Endothelial cell of umbilical vein (primary cell): ENCODE data around the gene MYMX. TPM values are rescaled to one million over a fixed set of nuclear protein-coding genes. Genes with fewer than 3 reads are reported as not detected.

Experiments
- BruUV-seq: library from RNA; stranded (reverse); fragments of 400-500 nt; replicated peaks from 2 replicates; lab custom pipeline; 2021; lab: Mats Ljungman, UMichigan
- CTCF ChIA-PET: fragments of 300-600, 350-600 bp; sonication (Branson Sonifier 250); formaldehyde crosslinking; loops from one replicate; lab custom pipeline; 2021; ENCODE audit warnings: antibody characterized with exemption, inconsistent platforms; lab: Charles Lee
- POLR2A ChIA-PET: fragments of 300-600, 350-600 bp; sonication (Branson Sonifier 250); formaldehyde crosslinking; loops from one replicate; lab custom pipeline; 2021; ENCODE audit warnings: antibody characterized with exemption, inconsistent platforms; lab: Charles Lee
- DNase-seq: peaks from one replicate; pipeline ENCODE4 v3.0.0-alpha.2; 2011; ENCODE audit warnings: low read depth, low spot score
- FAIRE-seq: peaks from 2 replicates; lab custom pipeline; 2011; peaks lifted over from hg19 to GRCh38; lab: Jason Lieb, UNC
- H2AFZ ChIP-seq: 2 replicates; pipeline ENCODE4 v1.6.0; 2012; ENCODE audit warnings: low read depth, low read length, control low read depth, inconsistent platforms
- H3K27ac ChIP-seq: 2 replicates; pipeline ENCODE4 v1.5.1; 2011; ENCODE audit warnings: low read depth, mild to moderate bottlenecking, control low read depth, low read length, moderate library complexity; ENCODE audit not compliant: insufficient read depth
- H3K27me3 ChIP-seq, 2 experiments: 2 replicates each; pipeline versions ENCODE4 v1.6.0 to v1.6.1; 2011; ENCODE audit warnings: low read length in 2 of 2, mixed read lengths in 1 of 2; ENCODE audit not compliant: control insufficient read depth in 2 of 2, insufficient read depth in 2 of 2
- H3K36me3 ChIP-seq, 2 experiments: 2 replicates in 1 of 2; 3 replicates in 1 of 2; pipeline ENCODE4 v1.5.1; 2011; ENCODE audit warnings: low read length in 2 of 2, mild to moderate bottlenecking in 1 of 2, moderate library complexity in 1 of 2; ENCODE audit not compliant: control insufficient read depth in 2 of 2, insufficient read depth in 2 of 2; ENCODE audit errors: extremely low read depth in 1 of 2
- H3K4me1 ChIP-seq: 3 replicates; pipeline ENCODE4 v1.5.1; 2011; ENCODE audit warnings: mild to moderate bottlenecking, low read length; ENCODE audit not compliant: control insufficient read depth, insufficient read depth; ENCODE audit errors: extremely low read depth
- H3K4me2 ChIP-seq: 2 replicates; pipeline ENCODE4 v1.6.1; 2011; ENCODE audit warnings: low read length, control low read depth, mixed read lengths; ENCODE audit not compliant: insufficient read depth
- H3K4me3 ChIP-seq, 3 experiments: fragments of 200-600 bp in 1 of 3; sonication (generic), shearing (Covaris generic) in 1 of 3; replicated peaks in 1 of 3; 2 replicates each; pipeline ENCODE4 v1.5.1; 2011 to 2016; ENCODE audit warnings: control low read depth in 3 of 3, low read length in 3 of 3, mild to moderate bottlenecking in 2 of 3, inconsistent platforms in 1 of 3, low read depth in 1 of 3, moderate library complexity in 1 of 3; ENCODE audit not compliant: insufficient read depth in 1 of 3
- H3K79me2 ChIP-seq: 2 replicates; pipeline ENCODE4 v1.6.0; 2012; ENCODE audit warnings: low read length, inconsistent platforms; ENCODE audit not compliant: control insufficient read depth, insufficient read depth
- H3K9ac ChIP-seq: replicated peaks from 2 replicates; pipeline ENCODE3; 2011; ENCODE audit warnings: low read length, control low read depth; ENCODE audit not compliant: insufficient read depth; ENCODE audit errors: extremely low read depth
- H3K9me1 ChIP-seq: replicated peaks from 3 replicates; pipeline ENCODE4 v1.6.0; 2011; ENCODE audit warnings: mild to moderate bottlenecking, low read length; ENCODE audit not compliant: control insufficient read depth, insufficient read depth; ENCODE audit errors: extremely low read depth
- H3K9me3 ChIP-seq: replicated peaks from 2 replicates; pipeline ENCODE4 v1.5.1; 2012; ENCODE audit warnings: low read length, inconsistent platforms; ENCODE audit not compliant: control insufficient read depth, insufficient read depth
- H4K20me1 ChIP-seq: replicated peaks from 2 replicates; pipeline ENCODE3; 2011; ENCODE audit warnings: mild to moderate bottlenecking, low read length; ENCODE audit not compliant: control insufficient read depth, insufficient read depth; ENCODE audit errors: extremely low read depth
- CTCF ChIP-seq, 2 donors: IDR thresholded peaks; 1 replicate in 1 of 2; 2 replicates in 1 of 2; pipeline ENCODE4 v1.5.1; 2011; ENCODE audit warnings: low read length in 2 of 2, mild to moderate bottlenecking in 2 of 2, moderate library complexity in 2 of 2, control low read depth in 1 of 2, inconsistent platforms in 1 of 2, low read depth in 1 of 2; ENCODE audit not compliant: insufficient read depth in 1 of 2; ENCODE audit errors: extremely low read depth in 1 of 2
- EZH2 ChIP-seq: IDR thresholded peaks from 2 replicates; pipeline ENCODE4 v1.6.1; 2012; ENCODE audit warnings: borderline replicate concordance, low read depth, mild to moderate bottlenecking, moderate library complexity, low read length, inconsistent platforms; ENCODE audit not compliant: severe bottlenecking
- FOS ChIP-seq: IDR thresholded peaks from 2 replicates; pipeline ENCODE4 v1.6.1; 2011; ENCODE audit warnings: mild to moderate bottlenecking, low read length, moderate library complexity, borderline replicate concordance; ENCODE audit not compliant: insufficient read depth
- GATA2 ChIP-seq: IDR thresholded peaks from 2 replicates; pipeline ENCODE4 v1.7.0; 2011; ENCODE audit warnings: low read depth, mild to moderate bottlenecking, moderate library complexity, mixed read lengths, low read length; ENCODE audit not compliant: insufficient read length, insufficient read depth
- JUN ChIP-seq: IDR thresholded peaks from 2 replicates; pipeline ENCODE4 v1.6.1; 2011; ENCODE audit warnings: borderline replicate concordance, low read depth; ENCODE audit not compliant: insufficient read length, insufficient read depth
- MYC ChIP-seq: IDR thresholded peaks from one replicate; pipeline ENCODE4 v1.6.1; 2011; ENCODE audit warnings: mild to moderate bottlenecking, low read depth, low read length
- POLR2A ChIP-seq: IDR thresholded peaks from 2 replicates; pipeline ENCODE4 v1.6.1; 2012; ENCODE audit warnings: low read depth, mild to moderate bottlenecking, control low read depth, low read length
- POLR2AphosphoS5 ChIP-seq: IDR thresholded peaks from 2 replicates; pipeline ENCODE4 v1.6.1; 2012; ENCODE audit warnings: low read depth, mild to moderate bottlenecking, control low read depth, low read length, moderate library complexity; ENCODE audit not compliant: insufficient read depth
- dilution Hi-C: fragments of 300-500 bp; cut with MboI; formaldehyde crosslinking; loops from one replicate; pipeline ENCODE4 v1.15.0; 2019; ENCODE audit warnings: low sequenced_read_pairs; ENCODE audit not compliant: extremely low pct_ligation_motif_present
- intact Hi-C: fragments of 100-400 bp; cut with micrococcal nuclease; formaldehyde crosslinking; loops from one replicate; pipeline ENCODE4 v1.10.0; 2022
- polyA plus RNA-seq, 4 experiments: library from polyadenylated mRNA; depleted of rRNA in 3 of 4; stranded (reverse) in 3 of 4; unstranded in 1 of 4; fragments of >200 nt; gene quantifications; 2 replicates each; pipeline versions ENCODE4 v1.2.1 to v1.2.3, GENCODE V29; 2011 to 2012; ENCODE audit warnings: missing spikeins in 1 of 4
- total RNA-seq: library from RNA; stranded (reverse); gene quantifications from 2 replicates; pipeline ENCODE4 v1.2.3, GENCODE V29; 2021
- TF ChIP-seq, protein P1 (sequence below): IDR thresholded peaks from 2 replicates; pipeline ENCODE4 v1.6.1; 2011; ENCODE audit not compliant: insufficient read depth, insufficient read length

Gene MYMX
- total and polyA plus RNA-seq, 2 donors (not counting 3 experiments of a cell fraction or from before 2014, with no cell fraction given), result 0.18 TPM; not detected in 1

DNA sequence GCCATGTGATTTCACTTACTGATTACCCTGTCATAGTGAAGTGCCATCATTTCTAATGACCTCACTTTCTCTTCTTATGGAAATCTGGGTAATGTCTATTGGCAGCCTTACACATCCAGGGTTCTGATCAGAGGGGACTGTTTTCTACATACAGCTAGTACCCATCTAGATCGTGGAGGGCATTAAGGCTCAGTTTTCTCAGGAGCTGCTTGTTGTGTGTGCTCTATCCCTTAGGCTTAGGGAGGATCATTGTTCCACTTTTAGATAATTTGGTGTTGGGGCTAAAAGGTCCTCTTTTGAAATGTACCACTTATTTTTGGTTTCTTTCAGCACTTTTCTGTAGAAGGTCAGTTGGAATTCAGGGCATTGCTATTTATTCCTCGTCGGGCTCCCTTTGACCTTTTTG is 34.0 kb downstream of the MYMX start:
- Histone ChIP-seq H3K36me3 (peaks cover 45 to 50% of the 10 kb centered on the region in 2 experiments), H3K9me3 (no peaks in the 10 kb centered on the region), H4K20me1 (peaks cover 9% of the 10 kb centered on the region), H3K4me3 (no peak overlapping the region), H3K9me1 (no peaks in the 10 kb centered on the region), H3K27ac (no peak overlapping the region), H3K9ac (no peak overlapping the region), H3K4me2 (peak overlapping the region; percentile 13), H2AFZ (no peak overlapping the region), H3K4me1 (peaks cover 28% of the 10 kb centered on the region), H3K79me2 (peaks cover 65% of the 10 kb centered on the region), H3K27me3 (no peaks in the 10 kb centered on the region)
- FAIRE-seq (no peak), DNase-seq (no peak)
- TF ChIP-seq POLR2AphosphoS5 (peak; percentile 16), JUN (no peak)
- ChIA-PET CTCF (no interaction called here), POLR2A (no interaction called here)
- dilution Hi-C loops, result no loop called here
- BruUV-seq, result no TSS peak
- intact Hi-C loops, result no loop called here

DNA sequence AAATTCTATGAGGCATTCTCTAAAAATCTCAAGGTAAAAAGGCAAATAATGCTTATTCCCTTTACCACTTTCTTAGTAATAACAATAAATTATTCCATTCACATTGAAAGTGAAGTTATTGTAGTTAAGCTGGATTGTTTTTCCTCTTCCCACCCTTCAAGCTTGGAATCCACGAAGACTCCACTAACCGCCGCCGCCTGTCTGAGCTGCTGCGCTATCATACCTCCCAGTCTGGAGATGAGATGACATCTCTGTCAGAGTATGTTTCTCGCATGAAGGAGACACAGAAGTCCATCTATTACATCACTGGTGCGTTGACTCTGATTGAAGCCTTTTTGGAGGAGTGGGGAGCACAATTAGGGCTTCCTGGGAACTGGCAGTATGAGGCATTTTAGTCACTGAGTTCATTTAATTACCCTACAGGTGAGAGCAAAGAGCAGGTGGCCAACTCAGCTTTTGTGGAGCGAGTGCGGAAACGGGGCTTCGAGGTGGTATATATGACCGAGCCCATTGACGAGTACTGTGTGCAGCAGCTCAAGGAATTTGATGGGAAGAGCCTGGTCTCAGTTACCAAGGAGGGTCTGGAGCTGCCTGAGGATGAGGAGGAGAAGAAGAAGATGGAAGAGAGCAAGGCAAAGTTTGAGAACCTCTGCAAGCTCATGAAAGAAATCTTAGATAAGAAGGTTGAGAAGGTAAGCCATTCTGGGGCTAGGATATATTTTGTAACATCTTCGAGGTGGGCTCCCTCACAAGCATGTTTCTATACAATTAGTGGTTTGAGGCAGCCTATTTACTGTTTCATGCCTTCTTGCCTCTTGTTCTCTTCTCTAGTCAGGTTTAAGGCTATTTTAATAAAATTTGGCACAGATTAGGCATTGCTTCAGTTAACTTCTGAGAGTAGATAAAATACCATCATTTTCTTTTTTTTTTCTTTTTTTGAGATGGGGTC is 35.1 kb downstream of the MYMX start:
- H3K9ac ChIP-seq, result no peak overlapping the region
- BruUV-seq, result no TSS peak
- no peak overlapping the region for H3K4me3 ChIP-seq
- no peak for DNase-seq
- intact Hi-C loops, result no loop called here
- H2AFZ ChIP-seq, result no peak overlapping the region
- H3K36me3 ChIP-seq, result peaks cover 45 to 50% of the 10 kb centered on the region in 2 experiments
- no peak overlapping the region for H3K4me2 ChIP-seq
- CTCF ChIA-PET, result interaction anchor here (1.4 kb wide), 1 partner anchor 79 kb away, joined by 3 read pairs; no protein-coding TSS in a partner anchor
- peaks cover 76% of the 10 kb centered on the region for H3K79me2 ChIP-seq
- no peak overlapping the region for H3K27ac ChIP-seq
- H3K9me1 ChIP-seq, result no peaks in the 10 kb centered on the region
- peaks cover 9% of the 10 kb centered on the region for H4K20me1 ChIP-seq
- dilution Hi-C loops, result no loop called here
- no peaks in the 10 kb centered on the region for H3K9me3 ChIP-seq
- no peaks in the 10 kb centered on the region for H3K27me3 ChIP-seq
- TF ChIP-seq POLR2A (no peak), EZH2 (no peak), GATA2 (no peak), MYC (no peak), CTCF (IDR thresholded peaks at IDR 0.05; ENCODE audit: extremely low read depth in 1 of 2, insufficient read depth in 1 of 2, low read depth in 1 of 2, low read length in 2 of 2) (no peak), POLR2AphosphoS5 (no peak), FOS (no peak), JUN (no peak)
- TF ChIP-seq, protein P1, sequence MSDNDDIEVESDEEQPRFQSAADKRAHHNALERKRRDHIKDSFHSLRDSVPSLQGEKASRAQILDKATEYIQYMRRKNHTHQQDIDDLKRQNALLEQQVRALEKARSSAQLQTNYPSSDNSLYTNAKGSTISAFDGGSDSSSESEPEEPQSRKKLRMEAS, result no peak
- peaks cover 35% of the 10 kb centered on the region for H3K4me1 ChIP-seq
- POLR2A ChIA-PET, result no interaction called here
- FAIRE-seq, result no peak
